Tibial nerve (tissue), 4 donors: ENCODE measurements around the gene TMEM234. TPM values are rescaled to one million over a fixed set of nuclear protein-coding genes. Genes with fewer than 3 reads are reported as not detected.
A peak's percentile ranks its signal among the peaks of the same experiment; 100 is the strongest.

ENCODE experiments used
- DNase-seq, 2 donors: peaks; one replicate each; pipeline ENCODE4 v3.0.0-alpha.2; 2019; ENCODE audit warnings: low spot score in 2 of 2
- H3K27ac ChIP-seq, 4 donors: fragments of 200-600 bp; sonication (generic) in 3 of 4; one replicate each; pipeline ENCODE4 v1.5.1; 2017 to 2019; ENCODE audit warnings: mild to moderate bottlenecking in 1 of 4
- H3K27me3 ChIP-seq, 2 donors: fragments of 200-600 bp; sonication (generic) in 1 of 2; one replicate each; pipeline versions ENCODE4 v1.5.1 to v1.6.0; 2017 to 2019
- H3K36me3 ChIP-seq, 3 donors: fragments of 200-600 bp; sonication (generic); one replicate each; pipeline ENCODE4 v1.5.1; 2018 to 2019
- H3K4me1 ChIP-seq, 4 donors: fragments of 200-600 bp; sonication (generic) in 3 of 4; one replicate each; pipeline ENCODE4 v1.5.1; 2017 to 2019
- H3K4me3 ChIP-seq, 4 donors: fragments of 200-600 bp; sonication (generic) in 3 of 4; one replicate each; pipeline ENCODE4 v1.5.1; 2017 to 2019; ENCODE audit warnings: mild to moderate bottlenecking in 1 of 4, moderate library complexity in 1 of 4
- H3K9me3 ChIP-seq, 4 donors: fragments of 200-600 bp; sonication (generic) in 3 of 4; one replicate each; pipeline ENCODE4 v1.5.1; 2017 to 2019
- CTCF ChIP-seq, 5 experiments: fragments of 200-600 bp in 3 of 5; fragments of 450-650 bp in 2 of 5; sonication (generic) in 3 of 5; IDR thresholded peaks; one replicate each; pipeline ENCODE4 v1.5.1; 2016 to 2019; ENCODE audit warnings: antibody characterized with exemption in 5 of 5, mild to moderate bottlenecking in 3 of 5, moderate library complexity in 2 of 5
- EP300 ChIP-seq, 2 donors: sonication (generic); formaldehyde crosslinking; IDR thresholded peaks; one replicate each; pipeline ENCODE4 v1.6.1; 2017; ENCODE audit warnings: antibody characterized with exemption in 2 of 2, mild to moderate bottlenecking in 1 of 2
- POLR2A ChIP-seq, 2 donors: fragments of 450-650 bp; IDR thresholded peaks; one replicate each; pipeline ENCODE4 v1.6.1; 2017; ENCODE audit warnings: antibody characterized with exemption in 2 of 2, mild to moderate bottlenecking in 2 of 2, moderate library complexity in 2 of 2
- WGBS, 2 donors: methylation state at CpG; one replicate each; pipeline ENCODE4 v1.1.5; 2018; 5-methylcytosine and 5-hydroxymethylcytosine counted together
- total RNA-seq, 4 donors: library from RNA; depleted of rRNA; stranded (reverse); fragments of >200 nt; gene quantifications; one replicate each; pipeline ENCODE4 v1.1.0, GENCODE V29; 2016

Gene TMEM234
- total RNA-seq, 4 donors from 2014 or later = 22.5 to 29.0 (median 26.3) TPM

- peaks cover 0 to 55% (median 22%) of the 10 kb centered on the region in 4 donors for H3K4me1 ChIP-seq
- no peaks in the 10 kb centered on the region for H3K9me3 ChIP-seq
- peak overlapping the region in 1 of 4 donors; percentile 18 for H3K27ac ChIP-seq
- TF ChIP-seq CTCF (IDR thresholded peaks at IDR 0.05) = no peak
- TF ChIP-seq POLR2A (IDR thresholded peaks at IDR 0.05) = no peak
- no peak for TF ChIP-seq EP300 (IDR thresholded peaks at IDR 0.05)
- DNase-seq = no peak
- no peaks in the 10 kb centered on the region for H3K36me3 ChIP-seq
- no peaks in the 10 kb centered on the region for H3K27me3 ChIP-seq
- whole genome bisulfite sequencing, 2 donors = 19 to 30% methylated on average over 7 of the region's 7 CpGs
- H3K4me3 ChIP-seq = no peak overlapping the region
Observed at GRCh38 chr1:32242341-32242851, 20.2 kb upstream of the TMEM234 start.

- DNase-seq = peak in 1 of 2 donors; percentile 14
- Histone ChIP-seq H3K9me3 (no peaks in the 10 kb centered on the region), H3K27ac (peak overlapping the region; percentile 26 to 93 (median 73)), H3K4me3 (peak overlapping the region; percentile 25 to 84 (median 65)), H3K27me3 (no peaks in the 10 kb centered on the region), H3K4me1 (peaks cover 0 to 43% (median 13%) of the 10 kb centered on the region in 4 donors), H3K36me3 (no peaks in the 10 kb centered on the region)
- TF ChIP-seq CTCF (IDR thresholded peaks at IDR 0.05) (no peak), EP300 (IDR thresholded peaks at IDR 0.05) (no peak), POLR2A (IDR thresholded peaks at IDR 0.05) (no peak)
- 0% methylated on average over 51 to 52 of the region's 55 CpGs for WGBS, 2 donors
Observed at GRCh38 chr1:32241001-32241763, 19.0 kb upstream of the TMEM234 start.

GRCh38 chr1:32240140-32240951 lies 18.2 kb upstream of the TMEM234 start:
- no peaks in the 10 kb centered on the region for H3K27me3 ChIP-seq
- H3K4me3 ChIP-seq = peak overlapping the region; percentile 25 to 84 (median 65)
- TF ChIP-seq POLR2A (IDR thresholded peaks at IDR 0.05) (peak in 1 of 2 donors; percentile 57), CTCF (IDR thresholded peaks at IDR 0.05) (peak in 3 of 5 experiments; percentile 20 to 56 (median 25)), EP300 (IDR thresholded peaks at IDR 0.05) (peak in 1 of 2 donors; percentile 43)
- peak overlapping the region; percentile 26 to 93 (median 73) for H3K27ac ChIP-seq
- no peaks in the 10 kb centered on the region for H3K9me3 ChIP-seq
- 1 to 2% methylated on average over 54 to 57 of the region's 62 CpGs for WGBS, 2 donors
- H3K36me3 ChIP-seq = peaks cover 0 to 4% (median 0%) of the 10 kb centered on the region in 3 donors
- DNase-seq = peak; percentile 22 to 34
- H3K4me1 ChIP-seq = peaks cover 0 to 40% (median 12%) of the 10 kb centered on the region in 4 donors

- no peak for DNase-seq
- peak overlapping the region; percentile 26 to 93 (median 73) for H3K27ac ChIP-seq
- TF ChIP-seq EP300 (IDR thresholded peaks at IDR 0.05) = no peak
- no peak for TF ChIP-seq CTCF (IDR thresholded peaks at IDR 0.05)
- TF ChIP-seq POLR2A (IDR thresholded peaks at IDR 0.05) = no peak
- no peaks in the 10 kb centered on the region for H3K27me3 ChIP-seq
- peak overlapping the region; percentile 25 to 84 (median 65) for H3K4me3 ChIP-seq
- H3K36me3 ChIP-seq = peaks cover 0 to 10% (median 0%) of the 10 kb centered on the region in 3 donors
- peaks cover 0 to 40% (median 12%) of the 10 kb centered on the region in 4 donors for H3K4me1 ChIP-seq
- 26 to 74% methylated on average over 18 to 19 of the region's 20 CpGs for WGBS, 2 donors
- H3K9me3 ChIP-seq = no peaks in the 10 kb centered on the region
Observed at GRCh38 chr1:32239790-32240139, 17.6 kb upstream of the TMEM234 start.
